ENCODE measurements around the gene ST8SIA5. TPM values are rescaled to one million over a fixed set of nuclear protein-coding genes. Genes with fewer than 3 reads are reported as not detected.

Gene ST8SIA5
- total RNA-seq, 1 experiment from 2014 or later, result 0.54 TPM

- H3K4me1 ChIP-seq (ENCODE audit: control insufficient read depth in 1 of 2, insufficient read depth in 2 of 2, low read length in 2 of 2), result no peaks in the 10 kb centered on the region
- H3K9me3 ChIP-seq (ENCODE audit: control insufficient read depth in 1 of 2, insufficient read depth in 1 of 2, low read depth in 1 of 2, low read length in 2 of 2), result no peaks in the 10 kb centered on the region
- ChIA-PET RAD21 (ENCODE audit: low non-redundant PET in 1 of 2, low total read pairs in 2 of 2, uncharacterized antibody in 2 of 2, unreplicated experiment in 2 of 2) (no interaction called here), POLR2A (no interaction called here), CTCF (no interaction called here)
- no peaks in the 10 kb centered on the region for H3K79me2 ChIP-seq (ENCODE audit: insufficient read depth, low read length)
- DNase-seq (ENCODE audit: low read depth, low spot score) (no peak), ATAC-seq (no peak)
- no peak overlapping the region for H3K4me2 ChIP-seq (ENCODE audit: low read length)
- intact Hi-C loops (cut with micrococcal nuclease), result no loop called here
- TF ChIP-seq TCF7L2 (IDR thresholded peaks at IDR 0.05; ENCODE audit: borderline replicate concordance, extremely low read depth, insufficient read depth, insufficient read length) (no peak), EZH2 (IDR thresholded peaks at IDR 0.05) (no peak), ZNF274 (IDR thresholded peaks at IDR 0.05; ENCODE audit: low read depth, low read length) (no peak), ELF1 (IDR thresholded peaks at IDR 0.05; ENCODE audit: borderline replicate concordance, low read depth) (no peak), YY1 (IDR thresholded peaks at IDR 0.05; ENCODE audit: extremely low read depth, insufficient replicate concordance, low read depth, low read length) (no peak), REST (IDR thresholded peaks at IDR 0.05; ENCODE audit: low read depth) (no peak), CEBPB (IDR thresholded peaks at IDR 0.05; ENCODE audit: low read depth) (no peak), POLR2A (IDR thresholded peaks at IDR 0.05; ENCODE audit: borderline replicate concordance, extremely low read depth, insufficient read depth, insufficient read length) (no peak), CTCF (IDR thresholded peaks at IDR 0.05 in 2 of 3, conservative IDR thresholded peaks at IDR 0.05 in 1 of 3; ENCODE audit: borderline replicate concordance in 1 of 3, insufficient read depth in 1 of 3, low read depth in 2 of 3, low read length in 2 of 3) (no peak), POLR2AphosphoS5 (IDR thresholded peaks at IDR 0.05; ENCODE audit: low read depth, low read length) (no peak), FOSL1 (IDR thresholded peaks at IDR 0.05; ENCODE audit: low read depth) (no peak)
- TF ChIP-seq, protein P1, sequence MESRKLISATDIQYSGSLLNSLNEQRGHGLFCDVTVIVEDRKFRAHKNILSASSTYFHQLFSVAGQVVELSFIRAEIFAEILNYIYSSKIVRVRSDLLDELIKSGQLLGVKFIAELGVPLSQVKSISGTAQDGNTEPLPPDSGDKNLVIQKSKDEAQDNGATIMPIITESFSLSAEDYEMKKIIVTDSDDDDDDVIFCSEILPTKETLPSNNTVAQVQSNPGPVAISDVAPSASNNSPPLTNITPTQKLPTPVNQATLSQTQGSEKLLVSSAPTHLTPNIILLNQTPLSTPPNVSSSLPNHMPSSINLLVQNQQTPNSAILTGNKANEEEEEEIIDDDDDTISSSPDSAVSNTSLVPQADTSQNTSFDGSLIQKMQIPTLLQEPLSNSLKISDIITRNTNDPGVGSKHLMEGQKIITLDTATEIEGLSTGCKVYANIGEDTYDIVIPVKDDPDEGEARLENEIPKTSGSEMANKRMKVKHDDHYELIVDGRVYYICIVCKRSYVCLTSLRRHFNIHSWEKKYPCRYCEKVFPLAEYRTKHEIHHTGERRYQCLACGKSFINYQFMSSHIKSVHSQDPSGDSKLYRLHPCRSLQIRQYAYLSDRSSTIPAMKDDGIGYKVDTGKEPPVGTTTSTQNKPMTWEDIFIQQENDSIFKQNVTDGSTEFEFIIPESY (IDR thresholded peaks at IDR 0.05; ENCODE audit: extremely low read depth, insufficient replicate concordance, low read length), result no peak
- no peak overlapping the region for H3K4me3 ChIP-seq (replicated peaks in 1 of 2; ENCODE audit: low read depth in 1 of 2, low read length in 2 of 2)
- H3K27me3 ChIP-seq (ENCODE audit: insufficient read depth, low read length), result peaks cover 10% of the 10 kb centered on the region; the same call in 1 of the 2 replicates
- no peaks in the 10 kb centered on the region for H3K36me3 ChIP-seq (ENCODE audit: control insufficient read depth in 1 of 2, insufficient read depth in 2 of 2, low read length in 2 of 2)
- H3K9ac ChIP-seq (ENCODE audit: low read length), result no peak overlapping the region
- no TSS peak for BruUV-seq (replicated peaks)
- H3K9me2 ChIP-seq (ENCODE audit: insufficient read depth), result no peaks in the 10 kb centered on the region
- H3K27ac ChIP-seq (ENCODE audit: low read depth, low read length), result no peak overlapping the region
- H4K20me1 ChIP-seq (ENCODE audit: insufficient read depth), result no peaks in the 10 kb centered on the region
- no peak overlapping the region for H2AFZ ChIP-seq (ENCODE audit: low read depth, low read length, poor library complexity, severe bottlenecking)
Measured at GRCh38 chr18:46764586-46764985, 7.7 kb upstream of the ST8SIA5 start.

Data from HCT116 (cell line).